Activated T-helper 1 cell treated with anti-CD3 and anti-CD28 coated beads, Interleukin-12 subunit alpha, Interleukin-12 subunit beta, Interleukin-2, Interleukin-4 antibody, amounts not matched to agents 30 ng/mL and 10 ng/mL and 1 ng/mL, durations not matched to agents 14 hours and 24 hours and 36 hours (primary cell): ENCODE data around the gene PIK3CG. TPM values are rescaled to one million over a fixed set of nuclear protein-coding genes. Genes with fewer than 3 reads are reported as not detected.
"Not testable (repeated sequence)": the region's sequence is repeated elsewhere in the genome, so short reads cannot be mapped to it uniquely, and the experiment has no call there.

ENCODE experiments used
- DNase-seq: peaks from one replicate; pipeline ENCODE4 v3.0.0; 2021; ENCODE audit warnings: low spot score
- H3K27ac Mint-ChIP-seq: one replicate; pipeline ENCODE4 v1.8.0; 2021; ENCODE audit warnings: mild to moderate bottlenecking, mixed read lengths
- H3K27me3 Mint-ChIP-seq: one replicate; pipeline ENCODE4 v1.8.0; 2022; ENCODE audit warnings: mild to moderate bottlenecking, moderate library complexity, mixed read lengths; ENCODE audit not compliant: insufficient read depth
- H3K36me3 Mint-ChIP-seq: one replicate; pipeline ENCODE4 v1.8.0; 2021; ENCODE audit warnings: low read depth, mixed read lengths
- H3K4me1 Mint-ChIP-seq: one replicate; pipeline ENCODE4 v1.8.0; 2021; ENCODE audit warnings: low read depth, mixed read lengths
- H3K4me3 Mint-ChIP-seq: one replicate; pipeline ENCODE4 v1.8.0; 2021; ENCODE audit warnings: mild to moderate bottlenecking, moderate library complexity, mixed read lengths
- H3K9me3 Mint-ChIP-seq: one replicate; pipeline ENCODE4 v1.8.0; 2021; ENCODE audit warnings: mixed read lengths
- intact Hi-C: fragments of 100-400 bp; cut with micrococcal nuclease; formaldehyde crosslinking; loops from one replicate; pipeline ENCODE4 v1.15.1; 2024
- total RNA-seq: library from RNA; stranded (reverse); gene quantifications from 2 replicates; pipeline ENCODE4 v1.2.3, GENCODE V29; 2022

PIK3CG gene
- total RNA-seq, 1 donor from 2014 or later = 38.7 TPM

DNA sequence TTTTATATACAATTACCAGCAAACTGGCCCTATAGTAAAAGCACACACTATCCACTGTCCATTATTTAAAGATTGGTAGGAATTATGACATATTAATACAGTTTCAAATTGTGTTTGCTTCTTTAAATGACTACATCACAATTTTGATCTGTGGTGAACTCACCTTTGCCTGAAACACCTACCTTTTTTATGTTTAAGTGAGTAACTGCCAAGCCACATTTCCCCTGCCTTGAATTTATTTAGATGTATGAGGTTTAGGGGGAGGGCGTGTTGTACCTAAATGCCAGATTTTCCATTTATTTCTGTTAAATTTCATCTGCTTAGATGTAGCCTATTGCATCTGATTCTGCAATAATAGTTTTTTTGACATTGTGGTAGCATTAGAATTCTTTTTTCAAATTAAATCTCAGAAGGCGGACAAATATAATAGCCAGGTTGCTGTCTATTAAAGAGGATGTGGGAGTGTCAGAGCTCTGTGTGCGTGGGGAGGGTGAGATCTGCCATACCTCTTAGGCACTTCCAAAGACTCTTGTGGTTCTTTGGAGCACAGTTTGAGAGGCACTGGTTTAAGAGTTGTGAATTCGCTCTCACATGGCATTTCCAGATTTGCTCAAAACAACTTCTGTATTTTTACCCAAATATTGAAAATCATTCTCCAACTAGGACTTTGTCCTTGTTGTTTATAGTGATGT is 13.8 kb downstream of the PIK3CG start:
- Mint-ChIP-seq H3K4me1 (peaks cover 40% of the 10 kb centered on the region), H3K36me3 (peaks cover 77% of the 10 kb centered on the region), H3K27me3 (no peaks in the 10 kb centered on the region), H3K9me3 (peaks cover 3% of the 10 kb centered on the region), H3K27ac (peak overlapping the region; percentile 52), H3K4me3 (peak overlapping the region; percentile 25)
- intact Hi-C loops = loop anchor here (1.0 kb wide), 1 partner anchor 8 kb away; no protein-coding TSS in a partner anchor
- no peak for DNase-seq

GRCh38 chr7:106881984-106882383 is 16.9 kb downstream of the PIK3CG start:
- Mint-ChIP-seq H3K36me3 (peaks cover 87% of the 10 kb centered on the region), H3K9me3 (no peaks in the 10 kb centered on the region), H3K4me1 (peaks cover 45% of the 10 kb centered on the region), H3K27me3 (no peaks in the 10 kb centered on the region), H3K27ac (no peak overlapping the region), H3K4me3 (no peak overlapping the region)
- no peak for DNase-seq
- intact Hi-C loops = no loop called here

GRCh38 chr7:106883456-106884026 is 18.5 kb downstream of the PIK3CG start:
- no peaks in the 10 kb centered on the region for H3K27me3 Mint-ChIP-seq
- H3K27ac Mint-ChIP-seq = no peak overlapping the region
- no peak overlapping the region for H3K4me3 Mint-ChIP-seq
- no peaks in the 10 kb centered on the region for H3K9me3 Mint-ChIP-seq
- no peak for DNase-seq
- peaks cover 86% of the 10 kb centered on the region for H3K36me3 Mint-ChIP-seq
- intact Hi-C loops = no loop called here
- H3K4me1 Mint-ChIP-seq = peaks cover 41% of the 10 kb centered on the region

GRCh38 chr7:106885652-106886051 is 20.6 kb downstream of the PIK3CG start:
- Mint-ChIP-seq H3K9me3 (no peaks in the 10 kb centered on the region), H3K4me3 (no peak overlapping the region), H3K4me1 (peaks cover 29% of the 10 kb centered on the region), H3K27me3 (no peaks in the 10 kb centered on the region), H3K36me3 (peaks cover 80% of the 10 kb centered on the region), H3K27ac (no peak overlapping the region)
- DNase-seq = no peak
- intact Hi-C loops = loop anchor here (5.0 kb wide), 1 partner anchor 282 kb away; the partner anchor contains the start of gene HBP1

GRCh38 chr7:106887421-106887820 is 22.3 kb downstream of the PIK3CG start:
- Mint-ChIP-seq H3K4me3 (no peak overlapping the region), H3K36me3 (peaks cover 82% of the 10 kb centered on the region), H3K9me3 (no peaks in the 10 kb centered on the region), H3K27me3 (no peaks in the 10 kb centered on the region), H3K4me1 (peaks cover 41% of the 10 kb centered on the region), H3K27ac (peak overlapping the region; percentile 83)
- intact Hi-C loops = loop anchor here (1.0 to 5.0 kb wide), 5 partner anchors 8 to 280 kb away; partner anchors contain the start of genes HBP1 and PIK3CG
- DNase-seq = no peak

GRCh38 chr7:106888204-106888603 is 23.1 kb downstream of the PIK3CG start:
- no peak overlapping the region for H3K4me3 Mint-ChIP-seq
- peak overlapping the region; percentile 61 for H3K27ac Mint-ChIP-seq
- peaks cover 82% of the 10 kb centered on the region for H3K36me3 Mint-ChIP-seq
- intact Hi-C loops = loop anchor here (5.0 kb wide), 1 partner anchor 279 kb away; the partner anchor contains the start of gene HBP1
- H3K27me3 Mint-ChIP-seq = no peaks in the 10 kb centered on the region
- no peaks in the 10 kb centered on the region for H3K9me3 Mint-ChIP-seq
- DNase-seq = no peak
- H3K4me1 Mint-ChIP-seq = peaks cover 43% of the 10 kb centered on the region

DNA sequence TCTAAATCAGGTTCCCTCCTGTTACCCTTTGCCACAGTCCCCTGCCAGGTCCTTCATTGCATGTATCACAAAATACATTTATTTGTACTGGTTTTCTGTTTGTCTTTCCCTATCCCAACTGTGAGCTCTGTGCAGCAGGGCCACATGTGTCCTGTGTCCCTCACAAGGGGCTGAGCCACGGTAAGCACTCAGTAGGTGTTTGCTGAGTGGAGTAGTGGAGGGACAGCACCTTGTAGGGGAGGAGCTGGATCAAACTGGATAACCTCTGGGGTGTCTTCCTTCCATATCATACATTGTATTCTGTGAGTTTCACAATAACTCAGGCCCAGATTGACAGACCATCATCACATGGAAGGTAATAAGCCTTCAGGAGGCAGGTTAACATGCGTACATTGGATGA is 25.9 kb downstream of the PIK3CG start:
- Mint-ChIP-seq H3K27ac (no peak overlapping the region), H3K27me3 (no peaks in the 10 kb centered on the region), H3K4me3 (no peak overlapping the region), H3K36me3 (peaks cover 63% of the 10 kb centered on the region), H3K9me3 (no peaks in the 10 kb centered on the region), H3K4me1 (peaks cover 53% of the 10 kb centered on the region)
- intact Hi-C loops = no loop called here
- no peak for DNase-seq

- H3K27ac Mint-ChIP-seq = peak overlapping the region; percentile 37
- peaks cover 63% of the 10 kb centered on the region for H3K36me3 Mint-ChIP-seq
- H3K27me3 Mint-ChIP-seq = no peaks in the 10 kb centered on the region
- DNase-seq = no peak
- no peak overlapping the region for H3K4me3 Mint-ChIP-seq
- H3K9me3 Mint-ChIP-seq = no peaks in the 10 kb centered on the region
- intact Hi-C loops = no loop called here
- peaks cover 48% of the 10 kb centered on the region for H3K4me1 Mint-ChIP-seq
Measured at GRCh38 chr7:106891548-106892410, 26.7 kb downstream of the PIK3CG start.

DNA sequence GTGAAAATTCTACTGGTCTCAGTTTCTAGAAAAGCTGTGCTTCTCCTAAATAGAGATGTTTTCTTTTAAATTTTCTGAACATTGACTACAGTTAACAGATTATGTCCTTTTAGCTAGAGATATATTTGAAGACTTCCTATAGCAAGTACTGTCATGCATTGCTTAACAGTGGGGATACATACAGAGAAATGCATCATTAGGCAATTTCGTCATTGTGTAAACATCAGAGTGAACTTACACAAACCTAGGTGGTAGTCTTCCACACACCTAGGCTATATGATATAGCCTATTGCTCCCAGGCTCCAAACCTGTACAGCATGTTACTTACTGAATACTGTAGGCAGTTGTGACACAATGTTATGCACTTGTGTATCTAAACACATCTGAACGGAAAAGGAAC is 28.5 kb downstream of the PIK3CG start:
- no peaks in the 10 kb centered on the region for H3K27me3 Mint-ChIP-seq
- DNase-seq = no peak
- no peak overlapping the region for H3K27ac Mint-ChIP-seq
- H3K4me3 Mint-ChIP-seq = no peak overlapping the region
- H3K36me3 Mint-ChIP-seq = peaks cover 60% of the 10 kb centered on the region
- intact Hi-C loops = no loop called here
- peaks cover 33% of the 10 kb centered on the region for H3K4me1 Mint-ChIP-seq
- peaks cover 14% of the 10 kb centered on the region for H3K9me3 Mint-ChIP-seq

GRCh38 chr7:106895246-106895864 is 30.3 kb downstream of the PIK3CG start:
- Mint-ChIP-seq H3K27me3 (no peaks in the 10 kb centered on the region), H3K4me1 (peaks cover 46% of the 10 kb centered on the region), H3K27ac (peak overlapping the region; percentile 49), H3K9me3 (peaks cover 22% of the 10 kb centered on the region), H3K36me3 (peaks cover 63% of the 10 kb centered on the region), H3K4me3 (no peak overlapping the region)
- no peak for DNase-seq
- intact Hi-C loops = loop anchor here (1.0 kb wide), 1 partner anchor 8 kb away; no protein-coding TSS in a partner anchor

DNA sequence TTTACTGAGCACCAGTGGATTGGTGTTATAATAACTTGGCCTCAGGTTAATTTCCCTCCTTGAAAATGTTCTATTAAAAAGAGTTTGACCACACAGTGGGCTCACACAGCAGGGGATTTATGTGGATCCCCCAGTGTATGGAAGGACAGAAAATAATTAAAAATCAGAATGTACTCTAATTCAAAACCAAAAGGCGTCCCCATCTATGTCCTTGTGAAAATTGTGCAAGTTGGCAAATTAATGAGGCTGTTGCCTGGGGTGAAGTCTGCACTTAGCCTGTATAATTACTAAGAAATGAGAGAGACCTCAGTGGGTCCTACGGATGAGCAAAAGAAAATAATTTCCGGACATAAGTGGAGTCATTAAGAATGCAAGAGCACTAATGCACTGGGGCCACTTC is 31.1 kb downstream of the PIK3CG start:
- Mint-ChIP-seq H3K4me3 (no peak overlapping the region), H3K36me3 (peaks cover 64% of the 10 kb centered on the region)

GRCh38 chr7:106897553-106897952 is 32.5 kb downstream of the PIK3CG start:
- intact Hi-C loops, H3K4me3 Mint-ChIP-seq, DNase-seq, H3K27ac Mint-ChIP-seq, H3K27me3 Mint-ChIP-seq: not testable (repeated sequence)
- H3K9me3 Mint-ChIP-seq = peaks cover 22% of the 10 kb centered on the region
- H3K4me1 Mint-ChIP-seq = peaks cover 31% of the 10 kb centered on the region
- H3K36me3 Mint-ChIP-seq = peaks cover 63% of the 10 kb centered on the region

More for the DNA sequence above, 31.1 kb downstream of the PIK3CG start:
- intact Hi-C loops = no loop called here
- H3K27me3 Mint-ChIP-seq = no peaks in the 10 kb centered on the region
- peaks cover 44% of the 10 kb centered on the region for H3K4me1 Mint-ChIP-seq
- H3K27ac Mint-ChIP-seq = peak overlapping the region; percentile 9
- DNase-seq = no peak
- H3K9me3 Mint-ChIP-seq = peaks cover 22% of the 10 kb centered on the region
